RPMI8226 (cell line): ENCODE measurements around the gene PDE6A.

ENCODE experiments used
- DNase-seq: peaks from one replicate; pipeline ENCODE4 v3.0.0-alpha.2; 2015

The PDE6A gene

DNA sequence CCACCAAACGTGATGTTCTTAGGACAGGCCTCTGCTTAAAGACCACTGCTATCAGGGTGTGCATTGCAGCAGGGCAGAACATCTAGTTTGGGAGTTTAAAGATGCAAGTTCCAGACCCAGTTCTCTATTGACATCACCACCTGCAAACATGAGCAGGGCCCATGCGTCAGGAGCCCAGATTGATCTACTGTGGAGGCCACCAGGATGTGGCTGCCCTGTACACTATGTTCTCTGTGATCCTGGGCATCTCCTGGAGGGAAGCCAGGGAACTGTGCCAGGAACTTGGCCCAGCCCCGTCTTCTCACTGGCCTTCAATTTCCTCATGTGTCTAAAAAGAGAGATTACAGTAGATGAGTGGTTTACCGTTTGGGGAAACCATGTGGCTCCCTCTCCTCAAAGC, 87.1 kb downstream of the PDE6A start:
- peak; percentile 34 for DNase-seq

- DNase-seq = no peak
Measured at GRCh38 chr5:149855366-149855765, 89.2 kb downstream of the PDE6A start.

DNA sequence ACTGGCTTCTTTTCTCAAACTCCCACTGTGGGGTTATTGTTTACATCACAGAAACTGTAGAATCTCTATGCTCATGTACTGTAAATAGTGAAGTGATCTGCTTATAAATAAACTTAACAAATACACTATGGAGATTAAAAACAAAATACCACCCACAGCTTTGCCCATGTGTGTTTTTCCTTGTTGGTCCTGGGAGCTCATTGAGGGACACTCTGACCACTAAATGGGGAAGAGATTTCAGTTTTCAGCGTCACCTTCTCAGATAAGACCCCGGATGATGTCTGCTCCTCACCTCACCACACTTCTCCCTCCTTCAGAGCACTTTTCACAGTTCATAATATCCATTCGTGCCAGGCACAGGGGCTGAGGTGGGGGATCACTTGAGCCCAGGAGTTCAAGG, 89.7 kb downstream of the PDE6A start:
- no peak for DNase-seq

DNA sequence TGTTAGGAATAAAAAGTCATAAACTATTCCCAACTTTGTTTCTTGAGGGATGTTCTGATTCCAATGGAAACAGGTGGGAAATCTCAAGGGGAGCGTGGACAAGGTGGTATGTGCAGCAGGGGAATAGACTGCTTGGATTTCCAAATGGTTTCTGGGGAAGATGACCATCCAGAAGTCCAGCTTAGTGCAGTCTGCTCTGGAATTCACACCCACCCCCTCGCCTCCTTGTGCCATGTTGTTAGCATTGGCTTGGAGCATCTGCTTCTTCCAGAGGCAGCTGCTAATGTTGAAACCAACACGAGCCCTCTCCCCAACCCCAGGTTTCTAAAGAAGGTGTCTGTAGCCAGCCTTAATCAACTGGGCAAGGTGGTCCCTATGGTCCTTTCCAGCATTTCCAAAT, 90.9 kb downstream of the PDE6A start:
- DNase-seq = no peak

DNA sequence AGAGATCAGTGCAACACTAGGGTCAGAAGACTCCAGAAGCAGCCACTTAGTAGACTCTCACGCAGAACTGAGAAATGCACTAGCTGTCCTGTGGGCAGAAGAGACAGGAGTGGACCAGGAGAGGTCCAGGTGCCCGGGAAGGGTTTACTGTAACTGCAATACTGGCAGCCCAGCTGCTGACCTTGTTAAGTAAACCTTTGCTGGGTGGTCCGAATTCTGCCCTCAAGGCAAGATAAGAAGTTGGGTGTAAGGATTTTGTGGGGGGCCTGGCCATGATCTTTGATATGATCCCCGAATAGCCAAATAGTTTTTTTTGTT, 91.3 kb downstream of the PDE6A start:
- DNase-seq = no peak

- DNase-seq = peak; percentile 67
Measured at GRCh38 chr5:149852641-149853330, 91.8 kb downstream of the PDE6A start.

- DNase-seq = no peak
Measured at GRCh38 chr5:149851211-149851610, 93.4 kb downstream of the PDE6A start.

GRCh38 chr5:149849966-149850910, 94.4 kb downstream of the PDE6A start:
- no peak for DNase-seq

DNA sequence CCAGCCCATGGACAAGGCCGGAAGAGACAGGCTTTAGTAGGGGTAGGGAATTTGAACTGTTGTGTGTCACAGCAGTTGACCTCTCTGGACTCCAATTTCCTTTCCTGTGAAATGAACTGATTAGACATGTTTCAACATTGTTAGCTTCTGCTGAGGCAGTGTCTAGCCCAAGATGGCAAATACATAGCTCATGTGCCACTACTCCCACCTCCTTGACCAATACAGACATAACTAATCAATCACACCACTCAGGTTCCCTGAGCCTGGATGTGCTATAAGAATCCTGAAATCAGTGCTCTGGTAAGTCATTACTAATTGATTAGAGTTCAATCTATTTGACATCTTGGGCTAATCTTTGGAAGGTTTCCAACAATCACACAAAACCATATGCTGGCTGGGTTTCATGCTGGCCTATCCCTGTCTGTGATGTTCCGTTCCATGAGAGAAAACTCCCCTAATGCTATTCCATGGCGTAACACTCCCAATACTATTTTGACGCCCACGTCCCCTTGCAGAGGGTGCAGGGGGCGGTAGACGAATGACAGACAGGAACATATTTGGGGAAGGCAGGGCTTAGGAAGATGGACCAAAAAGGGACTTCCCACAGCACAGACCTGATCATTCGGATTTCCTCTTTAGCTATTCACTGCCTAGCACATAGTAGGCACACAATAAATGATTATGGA, 95.2 kb downstream of the PDE6A start:
- DNase-seq = no peak

- DNase-seq = no peak
Measured at GRCh38 chr5:149847611-149848010, 97.0 kb downstream of the PDE6A start.

DNA sequence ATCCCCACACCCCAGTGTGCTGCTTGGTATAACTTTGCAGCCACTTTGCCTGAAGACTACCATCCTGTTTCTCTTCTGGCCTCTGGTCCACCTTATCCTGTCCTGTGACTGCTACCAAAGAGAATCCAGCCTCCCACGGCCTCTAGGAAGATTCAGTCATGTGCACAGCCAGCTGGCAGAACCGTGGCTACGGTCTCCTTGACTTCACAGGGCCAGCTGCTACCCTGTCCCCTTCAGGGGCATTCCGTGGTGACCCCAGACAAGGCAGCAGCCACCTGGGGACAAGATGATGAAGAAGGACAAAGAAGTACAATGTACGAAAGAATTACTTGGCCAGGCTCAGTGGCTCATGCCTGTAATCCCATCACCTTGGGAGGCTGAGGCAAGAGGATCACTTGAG, 98.6 kb downstream of the PDE6A start:
- DNase-seq = no peak

DNA sequence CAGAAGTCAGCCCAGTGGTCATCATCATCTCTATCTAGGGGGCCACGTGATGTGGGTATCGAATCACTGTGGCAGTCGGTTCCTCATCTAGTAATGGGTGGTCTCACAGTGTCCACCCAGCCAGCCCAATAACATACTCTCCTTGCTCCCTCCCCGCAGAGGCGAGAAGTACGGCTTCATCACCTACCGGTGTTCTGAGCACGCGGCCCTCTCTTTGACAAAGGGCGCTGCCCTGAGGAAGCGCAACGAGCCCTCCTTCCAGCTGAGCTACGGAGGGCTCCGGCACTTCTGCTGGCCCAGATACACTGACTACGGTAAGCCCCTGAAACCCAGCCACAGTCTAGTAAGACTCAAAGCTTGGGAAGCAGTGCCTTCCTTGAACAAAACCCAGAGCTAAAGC, 99.0 kb downstream of the PDE6A start:
- DNase-seq = no peak

DNA sequence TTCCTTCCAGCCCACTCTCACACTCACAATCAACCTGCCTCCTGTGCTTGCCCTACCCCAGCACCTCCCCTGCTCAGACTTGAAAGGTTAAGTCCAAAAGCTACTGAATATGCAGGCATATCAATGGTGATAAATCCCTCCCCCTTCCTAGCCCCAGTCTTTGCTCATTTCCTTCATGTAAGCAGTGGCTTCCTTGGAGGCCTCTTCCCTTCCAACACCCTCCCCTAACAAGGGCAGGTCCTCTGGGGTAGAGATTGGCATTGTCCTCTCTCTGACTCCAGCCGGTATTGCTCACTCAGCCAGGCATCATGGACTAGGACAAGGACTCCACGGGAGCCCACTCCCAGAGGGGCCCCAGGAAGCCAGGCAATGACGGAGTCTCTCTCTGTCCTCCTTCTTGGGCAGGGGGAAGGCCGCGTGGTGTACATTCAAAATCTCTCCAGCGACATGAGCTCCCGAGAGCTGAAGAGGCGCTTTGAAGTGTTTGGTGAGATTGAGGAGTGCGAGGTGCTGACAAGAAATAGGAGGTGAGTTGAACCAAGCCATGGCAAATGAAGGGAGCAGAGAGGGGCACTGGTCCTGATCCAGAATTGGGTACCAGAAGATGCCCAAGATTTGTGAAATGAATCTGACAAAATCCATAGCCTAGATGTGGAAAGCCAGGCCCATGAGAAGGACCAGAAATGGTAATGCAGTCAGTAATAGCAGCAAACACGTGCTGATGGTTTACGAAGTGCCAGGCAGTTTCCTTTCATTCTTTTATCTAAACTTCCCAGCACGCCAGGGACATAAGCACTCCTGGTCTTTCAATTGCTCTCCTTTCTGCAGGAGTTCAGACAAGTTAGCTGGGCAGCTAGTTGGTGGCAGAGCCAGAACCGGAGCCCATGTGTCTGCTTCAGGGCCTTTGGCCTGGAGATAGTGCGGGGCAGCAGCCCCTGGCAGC, 102.5 kb downstream of the PDE6A start:
- no peak for DNase-seq

DNA sequence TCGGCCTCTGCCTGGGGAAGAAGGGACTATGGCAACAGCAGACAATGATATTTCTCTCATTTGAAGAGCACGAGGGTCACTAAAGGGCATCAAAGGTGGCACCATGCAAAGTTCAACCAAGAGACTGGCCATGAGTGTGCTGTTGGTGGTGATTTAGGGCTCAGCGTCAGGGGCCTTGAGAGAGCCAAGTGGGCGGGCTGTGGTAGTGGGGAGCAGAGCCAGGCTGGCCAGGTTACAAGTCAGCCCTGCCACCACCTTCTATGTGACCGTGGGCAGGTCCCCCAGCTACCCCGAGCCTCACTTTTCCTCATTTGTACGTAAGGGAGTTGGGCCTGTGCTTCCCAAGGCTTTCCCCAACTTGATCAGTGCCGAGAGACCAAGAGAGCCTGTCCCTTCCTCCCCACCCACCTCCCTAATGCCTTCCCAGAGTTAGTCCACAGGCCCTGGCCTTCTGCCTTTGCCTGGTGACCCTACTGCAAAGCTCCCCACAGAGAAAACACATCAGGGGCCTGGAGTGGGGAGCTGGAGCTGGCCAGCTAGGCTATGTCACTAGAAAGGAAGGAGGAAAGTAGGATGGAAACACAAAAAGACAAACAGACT, 104.3 kb downstream of the PDE6A start:
- DNase-seq = no peak

DNA sequence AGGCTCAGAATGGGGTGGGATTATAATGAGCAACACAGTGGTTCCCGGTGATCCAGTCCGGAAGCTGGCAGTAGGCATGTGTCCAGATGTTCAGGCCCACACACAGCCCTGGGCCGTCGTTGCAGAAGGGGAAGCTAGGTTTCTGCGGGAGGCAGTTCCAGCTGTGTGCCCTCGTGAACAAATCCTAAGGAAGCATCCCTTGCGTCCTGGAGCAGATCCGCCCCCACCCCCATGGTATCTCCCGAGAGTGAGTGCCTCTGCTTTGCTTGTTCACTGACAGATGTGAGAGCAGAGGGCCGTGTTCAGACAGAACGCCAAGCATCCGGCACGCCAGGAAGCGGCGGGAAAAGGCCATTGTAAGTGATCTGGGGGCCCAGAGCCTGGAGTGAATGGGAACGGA, 104.8 kb downstream of the PDE6A start:
- no peak for DNase-seq

DNA sequence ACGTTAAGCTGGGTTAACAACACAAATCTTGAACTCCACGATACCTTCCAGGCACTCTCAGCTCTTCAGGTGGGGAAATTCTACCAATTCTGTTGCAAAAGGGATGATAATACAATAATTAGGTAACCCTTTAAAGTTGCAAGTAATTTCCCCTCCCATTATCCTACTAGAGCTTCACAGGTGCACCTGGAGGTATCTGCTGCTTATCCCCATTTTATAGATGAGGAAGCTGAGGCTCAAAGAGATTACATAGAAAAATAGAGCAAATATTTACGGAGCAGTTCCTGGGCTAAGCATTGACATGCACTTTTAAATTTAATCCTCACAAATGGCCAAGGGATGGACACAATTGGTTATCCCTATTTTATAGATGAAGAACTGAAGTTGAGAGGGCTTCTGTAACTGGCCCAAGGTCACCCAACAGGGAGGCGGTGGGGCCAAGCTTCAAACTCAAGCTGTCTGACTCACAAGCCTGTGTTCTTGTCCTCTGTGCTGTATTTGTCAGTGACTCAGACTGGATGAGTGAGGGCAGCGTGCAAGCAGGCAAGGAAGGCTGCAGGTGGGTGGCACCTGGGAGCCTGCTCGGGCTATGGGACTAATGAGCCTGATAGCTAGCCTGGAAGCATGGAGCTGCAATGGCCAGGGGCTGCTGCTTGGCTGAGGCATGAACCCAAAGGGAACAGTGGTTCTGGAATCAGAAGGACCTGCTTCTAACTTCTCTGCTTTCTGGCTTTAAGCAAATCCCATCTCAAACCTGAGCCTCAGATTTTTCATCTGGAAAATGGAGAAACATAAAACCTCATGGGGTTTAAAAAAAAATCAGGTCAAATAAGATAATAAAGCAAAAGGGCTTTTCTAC, 105.5 kb downstream of the PDE6A start:
- no peak for DNase-seq

DNA sequence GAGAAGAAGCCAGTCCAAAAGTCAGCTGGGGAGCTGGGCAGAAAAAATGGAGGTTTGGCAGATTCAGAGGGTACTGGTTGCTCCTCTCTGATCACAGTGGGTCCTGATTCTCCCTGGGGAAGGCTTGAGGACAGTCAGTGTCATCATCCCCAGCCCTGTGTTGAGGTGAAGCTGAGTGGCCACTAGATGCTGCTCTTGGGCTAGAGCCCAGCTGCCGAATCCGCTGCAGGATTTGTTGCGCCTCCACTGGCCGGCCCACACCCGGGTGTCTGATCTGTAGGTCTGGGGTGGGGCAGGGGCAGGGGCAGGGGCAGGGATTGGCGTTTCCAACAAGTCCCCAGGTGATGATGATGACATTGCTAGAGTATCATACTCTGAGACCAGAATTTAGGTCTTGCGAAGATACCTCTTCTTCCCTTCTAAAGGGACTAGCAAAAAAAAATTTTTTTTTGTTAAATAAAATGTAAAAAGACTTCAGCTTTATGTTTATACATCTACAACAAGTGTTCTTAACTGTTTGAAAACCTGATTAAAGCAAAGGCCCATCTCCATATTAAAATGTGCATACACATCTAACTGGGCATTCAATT, 106.8 kb downstream of the PDE6A start:
- DNase-seq = no peak

DNA sequence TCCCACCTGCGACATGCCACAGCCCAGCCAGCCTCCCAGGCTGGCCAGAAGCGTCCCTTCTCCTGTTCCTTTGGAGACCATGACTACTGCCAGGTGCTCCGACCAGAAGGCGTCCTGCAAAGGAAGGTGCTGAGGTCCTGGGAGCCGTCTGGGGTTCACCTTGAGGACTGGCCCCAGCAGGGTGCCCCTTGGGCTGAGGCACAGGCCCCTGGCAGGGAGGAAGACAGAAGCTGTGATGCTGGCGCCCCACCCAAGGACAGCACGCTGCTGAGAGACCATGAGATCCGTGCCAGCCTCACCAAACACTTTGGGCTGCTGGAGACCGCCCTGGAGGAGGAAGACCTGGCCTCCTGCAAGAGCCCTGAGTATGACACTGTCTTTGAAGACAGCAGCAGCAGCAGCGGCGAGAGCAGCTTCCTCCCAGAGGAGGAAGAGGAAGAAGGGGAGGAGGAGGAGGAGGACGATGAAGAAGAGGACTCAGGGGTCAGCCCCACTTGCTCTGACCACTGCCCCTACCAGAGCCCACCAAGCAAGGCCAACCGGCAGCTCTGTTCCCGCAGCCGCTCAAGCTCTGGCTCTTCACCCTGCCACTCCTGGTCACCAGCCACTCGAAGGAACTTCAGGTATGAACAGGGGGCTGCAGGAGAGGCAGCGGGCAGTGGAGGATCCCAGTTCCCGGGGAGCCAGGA, 108.0 kb downstream of the PDE6A start:
- DNase-seq = no peak

DNA sequence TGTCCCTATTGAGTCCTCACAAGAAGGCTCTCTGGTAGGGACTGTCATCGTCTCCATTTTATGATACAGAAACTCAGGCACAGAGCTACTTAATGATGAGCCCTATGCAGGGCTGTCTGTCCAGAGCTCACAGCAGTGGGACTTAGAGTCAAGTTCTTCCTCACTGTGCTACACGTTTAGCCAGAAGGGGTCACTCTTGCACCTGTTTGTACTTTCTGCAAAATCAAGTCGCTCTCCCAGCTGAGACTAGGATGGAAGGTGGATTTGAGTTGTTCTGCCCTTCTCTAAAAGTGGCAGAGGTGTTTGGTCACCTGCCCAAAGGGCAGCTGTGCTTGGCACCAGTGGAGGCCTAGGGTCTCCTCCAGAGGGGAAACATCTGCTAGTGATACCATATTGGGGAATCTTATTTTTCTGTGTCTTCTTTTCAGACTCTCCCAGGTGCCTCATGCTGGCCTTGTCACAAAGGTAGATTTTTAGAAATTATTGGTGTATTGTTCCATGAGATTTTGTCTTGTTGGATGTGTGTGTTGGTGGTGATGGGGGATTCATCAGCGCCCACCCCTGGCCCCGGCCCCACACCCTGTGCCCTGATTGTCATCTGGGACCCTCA, 110.2 kb downstream of the PDE6A start:
- peak; percentile 63 for DNase-seq
